ENCODE data around the gene CHCHD3. TPM values are rescaled to one million over a fixed set of nuclear protein-coding genes. Genes with fewer than 3 reads are reported as not detected.

CHCHD3 gene
- total RNA-seq, 1 donor from 2014 or later, result 107 TPM

DNA sequence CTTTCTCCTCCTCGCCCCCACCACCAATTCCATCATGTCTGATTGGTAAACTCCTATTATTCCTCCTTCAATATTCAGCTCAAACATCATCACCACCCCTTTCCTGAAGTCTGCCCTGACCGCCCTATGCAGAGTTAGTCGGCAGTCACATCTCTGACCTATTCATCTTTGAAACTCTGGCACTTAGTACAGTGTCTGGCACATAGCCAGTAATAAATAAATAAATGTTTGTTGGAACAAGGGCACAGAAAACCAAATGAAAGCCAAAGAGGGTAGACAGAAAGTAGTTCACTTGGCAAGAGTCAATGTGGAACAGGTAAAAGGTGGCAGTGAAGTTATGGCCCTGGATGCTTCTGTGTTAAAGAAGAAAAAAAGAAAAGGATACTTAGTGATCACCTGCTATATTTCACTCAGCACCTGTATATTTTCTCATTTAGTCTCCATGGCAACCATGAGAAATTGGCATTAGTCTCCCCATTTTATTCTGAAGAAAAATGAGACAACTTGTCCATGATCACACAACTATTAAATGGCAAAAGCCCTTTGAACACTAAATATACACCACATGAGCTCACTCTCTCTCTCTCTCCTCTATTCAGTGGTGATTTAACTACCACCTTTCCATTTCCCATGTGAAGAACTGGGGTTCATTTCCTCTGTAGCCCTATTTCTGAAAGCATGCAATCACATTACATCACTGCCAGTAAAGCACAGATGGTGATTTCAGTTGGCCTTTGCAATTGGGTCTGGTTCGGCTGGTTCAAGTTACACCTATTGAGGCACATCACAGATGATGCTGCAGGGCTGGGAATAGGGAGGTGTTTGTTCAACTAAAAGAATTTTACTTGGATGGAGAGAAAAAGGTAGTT lies 25.3 kb downstream of the CHCHD3 start:
- TF ChIP-seq, protein P1, sequence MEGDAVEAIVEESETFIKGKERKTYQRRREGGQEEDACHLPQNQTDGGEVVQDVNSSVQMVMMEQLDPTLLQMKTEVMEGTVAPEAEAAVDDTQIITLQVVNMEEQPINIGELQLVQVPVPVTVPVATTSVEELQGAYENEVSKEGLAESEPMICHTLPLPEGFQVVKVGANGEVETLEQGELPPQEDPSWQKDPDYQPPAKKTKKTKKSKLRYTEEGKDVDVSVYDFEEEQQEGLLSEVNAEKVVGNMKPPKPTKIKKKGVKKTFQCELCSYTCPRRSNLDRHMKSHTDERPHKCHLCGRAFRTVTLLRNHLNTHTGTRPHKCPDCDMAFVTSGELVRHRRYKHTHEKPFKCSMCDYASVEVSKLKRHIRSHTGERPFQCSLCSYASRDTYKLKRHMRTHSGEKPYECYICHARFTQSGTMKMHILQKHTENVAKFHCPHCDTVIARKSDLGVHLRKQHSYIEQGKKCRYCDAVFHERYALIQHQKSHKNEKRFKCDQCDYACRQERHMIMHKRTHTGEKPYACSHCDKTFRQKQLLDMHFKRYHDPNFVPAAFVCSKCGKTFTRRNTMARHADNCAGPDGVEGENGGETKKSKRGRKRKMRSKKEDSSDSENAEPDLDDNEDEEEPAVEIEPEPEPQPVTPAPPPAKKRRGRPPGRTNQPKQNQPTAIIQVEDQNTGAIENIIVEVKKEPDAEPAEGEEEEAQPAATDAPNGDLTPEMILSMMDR (conservative IDR thresholded peaks at IDR 0.05), result no peak
- Mint-ChIP-seq H3K4me1 (peaks cover 22% of the 10 kb centered on the region), H3K27ac (ENCODE audit: unreplicated experiment) (no peak overlapping the region), H3K4me3 (no peak overlapping the region), H3K27me3 (ENCODE audit: low read depth) (no peaks in the 10 kb centered on the region), H3K36me3 (ENCODE audit: low read depth) (peaks cover 13% of the 10 kb centered on the region), H3K9me3 (no peaks in the 10 kb centered on the region)
- DNase-seq (ENCODE audit: low read depth, low spot score), result no peak

- Mint-ChIP-seq H3K27ac (ENCODE audit: unreplicated experiment) (no peak overlapping the region), H3K4me3 (no peak overlapping the region), H3K27me3 (ENCODE audit: low read depth) (no peaks in the 10 kb centered on the region), H3K9me3 (no peaks in the 10 kb centered on the region), H3K36me3 (ENCODE audit: low read depth) (no peaks in the 10 kb centered on the region), H3K4me1 (peaks cover 29% of the 10 kb centered on the region)
- DNase-seq (ENCODE audit: low read depth, low spot score), result no peak
- TF ChIP-seq, protein P1 (conservative IDR thresholded peaks at IDR 0.05), result no peak
These were observed 27.6 kb downstream of the CHCHD3 start for GRCh38 chr7:133054162-133054840.

- H3K9me3 Mint-ChIP-seq, result no peaks in the 10 kb centered on the region
- no peak for DNase-seq (ENCODE audit: low read depth, low spot score)
- no peak overlapping the region for H3K27ac Mint-ChIP-seq (ENCODE audit: unreplicated experiment)
- TF ChIP-seq, protein P1 (conservative IDR thresholded peaks at IDR 0.05), result no peak
- H3K4me1 Mint-ChIP-seq, result peaks cover 36% of the 10 kb centered on the region
- H3K27me3 Mint-ChIP-seq (ENCODE audit: low read depth), result no peaks in the 10 kb centered on the region
- H3K4me3 Mint-ChIP-seq, result no peak overlapping the region
- no peaks in the 10 kb centered on the region for H3K36me3 Mint-ChIP-seq (ENCODE audit: low read depth)
These were observed 28.5 kb downstream of the CHCHD3 start for GRCh38 chr7:133053321-133053891.

GRCh38 chr7:133052826-133053225 lies 29.1 kb downstream of the CHCHD3 start:
- H3K4me3 Mint-ChIP-seq, result no peak overlapping the region
- H3K27me3 Mint-ChIP-seq (ENCODE audit: low read depth), result no peaks in the 10 kb centered on the region
- TF ChIP-seq, protein P1 (conservative IDR thresholded peaks at IDR 0.05), result no peak
- peaks cover 37% of the 10 kb centered on the region for H3K4me1 Mint-ChIP-seq
- no peaks in the 10 kb centered on the region for H3K9me3 Mint-ChIP-seq
- no peak for DNase-seq (ENCODE audit: low read depth, low spot score)
- no peaks in the 10 kb centered on the region for H3K36me3 Mint-ChIP-seq (ENCODE audit: low read depth)
- H3K27ac Mint-ChIP-seq (ENCODE audit: unreplicated experiment), result no peak overlapping the region

- DNase-seq (ENCODE audit: low read depth, low spot score), result no peak
- Mint-ChIP-seq H3K9me3 (no peaks in the 10 kb centered on the region), H3K27me3 (ENCODE audit: low read depth) (no peaks in the 10 kb centered on the region), H3K27ac (ENCODE audit: unreplicated experiment) (no peak overlapping the region), H3K36me3 (ENCODE audit: low read depth) (no peaks in the 10 kb centered on the region), H3K4me1 (peaks cover 37% of the 10 kb centered on the region), H3K4me3 (no peak overlapping the region)
- TF ChIP-seq, protein P1 (conservative IDR thresholded peaks at IDR 0.05), result no peak
These were observed 29.5 kb downstream of the CHCHD3 start for GRCh38 chr7:133052401-133052756.

All from neural crest cell (in vitro differentiated cells).